HepG2 (cell line): ENCODE data around the gene KDM4B. TPM values are rescaled to one million over a fixed set of nuclear protein-coding genes. Genes with fewer than 3 reads are reported as not detected.

Source experiments
- ATAC-seq: fragments of 200-7000 bp; cut with Tn5 transposase; 3 replicates; pipeline ENCODE4 v1.9.1; 2020; ENCODE audit warnings: mild to moderate bottlenecking, moderate library complexity
- BruUV-seq: library from RNA; stranded (reverse); fragments of 400-500 nt; replicated peaks from 2 replicates; lab custom pipeline; 2021; lab: Mats Ljungman, UMichigan
- CTCF ChIA-PET: fragments of 300-600 bp; formaldehyde crosslinking; extraction: SDS; loops from one replicate; lab custom pipeline; 2021; ENCODE audit warnings: low total read pairs, inconsistent platforms, low intra/inter-chr PET ratio; lab: Yijun Ruan, JAX
- POLR2A ChIA-PET: fragments of 350-600 bp; sonication (Branson Sonifier 250); formaldehyde crosslinking; loops from one replicate; lab custom pipeline; 2020; ENCODE audit warnings: antibody characterized with exemption, inconsistent platforms; lab: Yijun Ruan, JAX
- DNase-seq: peaks from one replicate; pipeline ENCODE4 v3.0.0-alpha.2; 2015; ENCODE audit warnings: low spot score
- FAIRE-seq: peaks from 3 replicates; lab custom pipeline; 2011; peaks lifted over from hg19 to GRCh38; lab: Jason Lieb, UNC
- H2AFZ ChIP-seq: one replicate; pipeline ENCODE4 v1.6.1; 2011; ENCODE audit warnings: low read length, inconsistent platforms
- H3K27ac ChIP-seq: fragments of 300-600 bp; 3 replicates; pipeline ENCODE4 v1.8.0; 2011; ENCODE audit warnings: mixed run types, mild to moderate bottlenecking, mixed read lengths, low read length, inconsistent platforms; ENCODE audit not compliant: insufficient read depth; ENCODE audit errors: extremely low read length
- H3K27me3 ChIP-seq, 2 experiments: fragments of 200-600 bp in 1 of 2; 2 replicates in 1 of 2; 3 replicates in 1 of 2; pipeline versions ENCODE4 v1.6.0 to v1.8.0; 2011; ENCODE audit warnings: low read length in 2 of 2, mild to moderate bottlenecking in 2 of 2, moderate library complexity in 2 of 2, inconsistent platforms in 1 of 2; ENCODE audit not compliant: insufficient read depth in 2 of 2, control insufficient read depth in 1 of 2
- H3K36me3 ChIP-seq, 2 experiments: fragments of 200-600 bp in 1 of 2; replicated peaks in 1 of 2; 2 replicates in 1 of 2; 3 replicates in 1 of 2; pipeline versions ENCODE4 v1.5.1 to v1.8.0; 2011; ENCODE audit warnings: low read length in 2 of 2, inconsistent platforms in 1 of 2; ENCODE audit not compliant: insufficient read depth in 2 of 2, control insufficient read depth in 1 of 2
- H3K4me1 ChIP-seq: 2 replicates; pipeline ENCODE4 v1.5.1; 2012; ENCODE audit warnings: low read length, inconsistent platforms; ENCODE audit not compliant: insufficient read depth
- H3K4me2 ChIP-seq: 2 replicates; pipeline ENCODE4 v1.6.0; 2011; ENCODE audit warnings: low read depth, low read length, inconsistent platforms
- H3K4me3 ChIP-seq, 3 experiments: fragments of 200-600 bp in 1 of 3; sonication (generic), shearing (Covaris generic) in 1 of 3; replicated peaks in 1 of 3; 2 replicates each; pipeline ENCODE4 v1.5.1; 2011 to 2016; ENCODE audit warnings: low read length in 3 of 3, inconsistent platforms in 2 of 3, low read depth in 2 of 3, mild to moderate bottlenecking in 2 of 3, control low read depth in 1 of 3, mixed read lengths in 1 of 3; ENCODE audit not compliant: insufficient read depth in 1 of 3
- H3K79me2 ChIP-seq: one replicate; pipeline ENCODE4 v1.6.1; 2011; ENCODE audit warnings: low read length, inconsistent platforms; ENCODE audit not compliant: insufficient read depth
- H3K9ac ChIP-seq: 2 replicates; pipeline ENCODE4 v1.6.0; 2011; ENCODE audit warnings: mild to moderate bottlenecking, low read depth, low read length, inconsistent platforms; ENCODE audit not compliant: insufficient read depth
- H3K9me3 ChIP-seq: 2 replicates; pipeline ENCODE4 v1.5.1; 2012; ENCODE audit warnings: mild to moderate bottlenecking, low read length
- H4K20me1 ChIP-seq: 2 replicates; pipeline ENCODE4 v1.6.0; 2011; ENCODE audit warnings: inconsistent platforms, mild to moderate bottlenecking, low read length, moderate library complexity; ENCODE audit not compliant: insufficient read depth
- BCL6 ChIP-seq: IDR thresholded peaks from 2 replicates; pipeline ENCODE4 v1.6.1; 2016; ENCODE audit warnings: missing genetic modification reagents, missing compliant biosample characterization
- ELF4 ChIP-seq: sonication (generic); formaldehyde crosslinking; IDR thresholded peaks from 2 replicates; pipeline ENCODE4 v1.5.0; 2020; ENCODE audit warnings: missing genetic modification reagents, mild to moderate bottlenecking, moderate library complexity, borderline replicate concordance
- NCOA5 ChIP-seq: sonication (generic); formaldehyde crosslinking; IDR thresholded peaks from 2 replicates; pipeline ENCODE4 v1.4.0; 2020; ENCODE audit warnings: missing genetic modification reagents
- NFE2L1 ChIP-seq: sonication (generic); formaldehyde crosslinking; IDR thresholded peaks from 2 replicates; pipeline ENCODE4 v1.4.0; 2020; ENCODE audit warnings: missing genetic modification reagents, mild to moderate bottlenecking, borderline replicate concordance
- NFYC ChIP-seq: IDR thresholded peaks from 2 replicates; pipeline ENCODE4 v1.6.1; 2016; ENCODE audit warnings: missing genetic modification reagents, missing compliant biosample characterization
- RARA ChIP-seq: IDR thresholded peaks from 2 replicates; pipeline ENCODE4 v1.6.1; 2016; ENCODE audit warnings: missing genetic modification reagents, missing compliant biosample characterization
- SOX13 ChIP-seq, 3 experiments: fragments of 450-650 bp in 1 of 3; sonication (generic) in 1 of 3; formaldehyde crosslinking in 1 of 3; IDR thresholded peaks in 2 of 3; conservative IDR thresholded peaks in 1 of 3; 2 replicates each; pipeline versions ENCODE4 v1.5.0 to v1.6.1; 2016 to 2020; ENCODE audit warnings: antibody characterized with exemption in 1 of 3, mild to moderate bottlenecking in 1 of 3, missing compliant biosample characterization in 1 of 3, missing genetic modification reagents in 1 of 3, moderate library complexity in 1 of 3
- ZFP37 ChIP-seq: sonication (generic); formaldehyde crosslinking; IDR thresholded peaks from 2 replicates; pipeline ENCODE4 v1.4.0; 2020; ENCODE audit warnings: missing genetic modification reagents, borderline replicate concordance
- ZNF17 ChIP-seq: sonication (generic); formaldehyde crosslinking; IDR thresholded peaks from 2 replicates; pipeline ENCODE4 v1.5.0; 2020; ENCODE audit warnings: mild to moderate bottlenecking, missing genetic modification reagents
- ZNF251 ChIP-seq: sonication (generic); formaldehyde crosslinking; IDR thresholded peaks from 2 replicates; pipeline ENCODE4 v1.9.0; 2021; ENCODE audit warnings: mild to moderate bottlenecking, missing genetic modification reagents
- ZNF33A ChIP-seq: sonication (generic); formaldehyde crosslinking; IDR thresholded peaks from 2 replicates; pipeline ENCODE4 v1.5.1; 2020; ENCODE audit warnings: missing genetic modification reagents, mild to moderate bottlenecking, moderate library complexity, borderline replicate concordance
- ZNF34 ChIP-seq: sonication (generic); formaldehyde crosslinking; IDR thresholded peaks from 2 replicates; pipeline ENCODE4 v1.4.0; 2020; ENCODE audit warnings: mild to moderate bottlenecking, missing genetic modification reagents, borderline replicate concordance
- ZNF362 ChIP-seq: sonication (generic); formaldehyde crosslinking; IDR thresholded peaks from 2 replicates; pipeline ENCODE4 v1.4.0; 2020; ENCODE audit warnings: missing genetic modification reagents, mild to moderate bottlenecking, borderline replicate concordance
- ZNF510 ChIP-seq: sonication (generic); formaldehyde crosslinking; IDR thresholded peaks from 2 replicates; pipeline ENCODE4 v1.4.0; 2020; ENCODE audit warnings: low read depth, mild to moderate bottlenecking, missing genetic modification reagents
- ZNF780A ChIP-seq: sonication (generic); formaldehyde crosslinking; IDR thresholded peaks from 2 replicates; pipeline ENCODE4 v1.8.0; 2022; ENCODE audit warnings: mild to moderate bottlenecking, missing genetic modification reagents, moderate library complexity
- WGBS: methylation state at CpG from one replicate; pipeline ENCODE4 v1.1.6; 2017; ENCODE audit warnings: low lambda C conversion rate; 5-methylcytosine and 5-hydroxymethylcytosine counted together
- in situ Hi-C: cut with HindIII; loops from 2 replicates; pipeline ENCODE4 v1.10.0; 2017; ENCODE audit warnings: low pct_unique_long_range_greater_than_20kb; ENCODE audit not compliant: extremely low pct_ligation_motif_present
- intact Hi-C: fragments of 100-400 bp; cut with micrococcal nuclease; formaldehyde crosslinking; loops from one replicate; pipeline ENCODE4 v1.10.0; 2022; ENCODE audit not compliant: unreplicated experiment
- polyA plus RNA-seq, 8 experiments: library from polyadenylated mRNA; depleted of rRNA in 3 of 8; stranded (reverse) in 7 of 8; unstranded in 1 of 8; fragments of >200 nt; fragmentation: Illumina TruSeq in 4 of 8; extraction: Trizol in 4 of 8; gene quantifications; 2 replicates each; pipeline versions ENCODE4 v1.2.1 to v1.2.3, GENCODE V29; 2011 to 2016; ENCODE audit warnings: low read depth in 4 of 8, missing spikeins in 1 of 8, mixed read lengths in 1 of 8; ENCODE audit not compliant: insufficient read depth in 1 of 8
- total RNA-seq, 5 experiments: library from RNA; depleted of rRNA; stranded (reverse); fragments of >200 nt; fragmentation: Illumina TruSeq; extraction: Trizol; gene quantifications; 2 replicates each; pipeline ENCODE4 v1.2.3, GENCODE V29; 2016; ENCODE audit warnings: low read depth in 1 of 5

KDM4B gene
- total and polyA plus RNA-seq, 2 of the 13 experiments (the other 11 are each of a cell fraction or from before 2014, with no cell fraction given) = 4.9 to 14.6 TPM

- BruUV-seq = no TSS peak
- TF ChIP-seq NCOA5 (no peak), ZNF251 (CRISPR knock-in tag) (no peak), ZNF780A (CRISPR knock-in tag) (no peak), SOX13 (IDR thresholded peaks at IDR 0.05) (no peak), SOX13 (CRISPR knock-in tag; conservative IDR thresholded peaks at IDR 0.05 in 1 of 2, IDR thresholded peaks at IDR 0.05 in 1 of 2) (no peak), ZNF362 (CRISPR knock-in tag) (no peak), BCL6 (CRISPR knock-in tag) (no peak), NFYC (CRISPR knock-in tag) (no peak), RARA (CRISPR knock-in tag) (no peak), NFE2L1 (CRISPR knock-in tag) (no peak), ZFP37 (no peak), ZNF34 (CRISPR knock-in tag) (no peak), ZNF510 (no peak), ZNF17 (CRISPR knock-in tag) (no peak), ELF4 (CRISPR knock-in tag) (no peak), ZNF33A (CRISPR knock-in tag) (no peak)
- H3K4me3 ChIP-seq = no peak overlapping the region
- no peaks in the 10 kb centered on the region for H3K9me3 ChIP-seq
- H3K36me3 ChIP-seq = peaks cover 19 to 30% of the 10 kb centered on the region in 2 experiments
- H3K4me2 ChIP-seq = no peak overlapping the region
- DNase-seq (no peak), ATAC-seq (no peak), FAIRE-seq (no peak)
- POLR2A ChIA-PET = no interaction called here
- no peak overlapping the region for H3K9ac ChIP-seq
- CTCF ChIA-PET = no interaction called here
- H3K27ac ChIP-seq = no peak overlapping the region
- H3K79me2 ChIP-seq = peaks cover 9% of the 10 kb centered on the region
- H4K20me1 ChIP-seq = peaks cover 20% of the 10 kb centered on the region; the same call in 1 of the 2 replicates
- no peaks in the 10 kb centered on the region for H3K27me3 ChIP-seq
- no peaks in the 10 kb centered on the region for H3K4me1 ChIP-seq
- intact Hi-C loops (no loop called here), in situ Hi-C loops (no loop called here)
- H2AFZ ChIP-seq = no peak overlapping the region
- 93% methylated on average over 16 of the region's 16 CpGs for WGBS
These were observed 49.5 kb downstream of the KDM4B start for GRCh38 chr19:5018224-5019015.
